ENCODE measurements around the gene PAPPA.

DNA sequence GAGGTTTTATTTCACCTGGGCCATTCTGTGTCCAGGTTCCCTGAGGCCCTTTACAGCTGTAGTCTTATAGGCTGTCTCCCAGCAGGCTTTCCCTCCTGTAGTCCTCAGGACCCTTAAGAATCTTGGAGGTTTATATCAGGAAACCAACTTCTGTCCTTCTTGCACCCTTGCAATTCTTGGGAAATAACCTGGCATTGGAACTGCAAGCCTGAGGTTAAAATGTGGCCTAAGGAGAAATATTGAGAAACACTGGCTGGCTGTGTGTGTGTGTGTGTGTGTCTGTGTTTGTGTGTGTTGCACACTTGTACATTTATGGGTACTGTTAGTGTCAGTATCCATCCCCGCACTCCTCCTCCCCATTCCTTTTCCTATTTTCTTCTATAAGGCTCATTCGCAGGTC is 168.9 kb downstream of the PAPPA start:
- TF ChIP-seq ZNF184 (tag by site-specific recombination; IDR thresholded peaks at IDR 0.05) (no peak), ZBTB17 (tag by site-specific recombination; IDR thresholded peaks at IDR 0.05) (no peak), CTCF (tag by site-specific recombination; IDR thresholded peaks at IDR 0.05) (no peak), ZNF433 (tag by site-specific recombination; IDR thresholded peaks at IDR 0.05; ENCODE audit: low read depth) (no peak), ZNF558 (tag by site-specific recombination; IDR thresholded peaks at IDR 0.05) (no peak), ZNF24 (tag by site-specific recombination; IDR thresholded peaks at IDR 0.05) (no peak), ZNF146 (tag by site-specific recombination; IDR thresholded peaks at IDR 0.05) (no peak), REST (tag by site-specific recombination; IDR thresholded peaks at IDR 0.05) (no peak), ZSCAN30 (tag by site-specific recombination; IDR thresholded peaks at IDR 0.05) (no peak)
- TF ChIP-seq, protein P1, sequence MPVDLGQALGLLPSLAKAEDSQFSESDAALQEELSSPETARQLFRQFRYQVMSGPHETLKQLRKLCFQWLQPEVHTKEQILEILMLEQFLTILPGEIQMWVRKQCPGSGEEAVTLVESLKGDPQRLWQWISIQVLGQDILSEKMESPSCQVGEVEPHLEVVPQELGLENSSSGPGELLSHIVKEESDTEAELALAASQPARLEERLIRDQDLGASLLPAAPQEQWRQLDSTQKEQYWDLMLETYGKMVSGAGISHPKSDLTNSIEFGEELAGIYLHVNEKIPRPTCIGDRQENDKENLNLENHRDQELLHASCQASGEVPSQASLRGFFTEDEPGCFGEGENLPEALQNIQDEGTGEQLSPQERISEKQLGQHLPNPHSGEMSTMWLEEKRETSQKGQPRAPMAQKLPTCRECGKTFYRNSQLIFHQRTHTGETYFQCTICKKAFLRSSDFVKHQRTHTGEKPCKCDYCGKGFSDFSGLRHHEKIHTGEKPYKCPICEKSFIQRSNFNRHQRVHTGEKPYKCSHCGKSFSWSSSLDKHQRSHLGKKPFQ (tag by site-specific recombination; IDR thresholded peaks at IDR 0.05) = no peak

Measured in HEK293 (cell line).